Right lobe of liver (tissue), 4 donors: Measurements from ENCODE around the gene U2AF1L4.

Experiments used
- CTCF ChIP-seq, 4 donors: fragments of 200-600 bp in 3 of 4; fragments of 450-650 bp in 1 of 4; IDR thresholded peaks; one replicate each; pipeline versions ENCODE4 v1.5.1 to v1.8.0; 2016 to 2022; ENCODE audit warnings: antibody characterized with exemption in 4 of 4, mild to moderate bottlenecking in 2 of 4
- POLR2A ChIP-seq: fragments of 450-650 bp; IDR thresholded peaks from one replicate; pipeline ENCODE4 v1.6.1; 2017; ENCODE audit warnings: antibody characterized with exemption, mild to moderate bottlenecking
- donor health status: DM: no; HTN: no; CAD: no.
- donor health status: DM: no; HTN: no; CAD: no.
- donor health status: DM: no; HTN: yes; CAD: no.

GRCh38 chr19:35695895-35696422 lies 49.3 kb downstream of the U2AF1L4 start:
- TF ChIP-seq CTCF (IDR thresholded peaks at IDR 0.05), result no peak
- TF ChIP-seq POLR2A, result no peak
